ENCODE data around the gene TMTC2.

TMTC2 gene

GRCh38 chr12:82675246-82675645 lies 11.5 kb upstream of the TMTC2 start:
- no peak overlapping the region for H3K27ac ChIP-seq
- H3K4me3 ChIP-seq: no peak overlapping the region
- no peak for DNase-seq (ENCODE audit: low spot score)
- TF ChIP-seq CTCF (IDR thresholded peaks at IDR 0.05): no peak

GRCh38 chr12:82682326-82682725 lies 4.4 kb upstream of the TMTC2 start:
- no peak overlapping the region for H3K27ac ChIP-seq
- no peak for DNase-seq (ENCODE audit: low spot score)
- TF ChIP-seq CTCF (IDR thresholded peaks at IDR 0.05): no peak
- no peak overlapping the region for H3K4me3 ChIP-seq

- DNase-seq (ENCODE audit: low spot score): no peak
- no peak overlapping the region for H3K4me3 ChIP-seq
- H3K27ac ChIP-seq: no peak overlapping the region
- no peak for TF ChIP-seq CTCF (IDR thresholded peaks at IDR 0.05)
Measured at GRCh38 chr12:82682851-82683261, 3.9 kb upstream of the TMTC2 start.

GRCh38 chr12:82685790-82686167 lies 927 bp upstream of the TMTC2 start:
- peak overlapping the region; percentile 96 for H3K4me3 ChIP-seq
- peak; percentile 70 for TF ChIP-seq CTCF (IDR thresholded peaks at IDR 0.05)
- peak overlapping the region; percentile 69 to 93 for H3K27ac ChIP-seq
- DNase-seq (ENCODE audit: low spot score): peak; percentile 93

- peak overlapping the region; percentile 96 for H3K4me3 ChIP-seq
- TF ChIP-seq CTCF (IDR thresholded peaks at IDR 0.05): no peak
- DNase-seq (ENCODE audit: low spot score): peak; percentile 83
- peak overlapping the region; percentile 69 to 93 for H3K27ac ChIP-seq
Measured at GRCh38 chr12:82687021-82688011, 610 bp downstream of the TMTC2 start.

GRCh38 chr12:82688035-82688501 lies 1.4 kb downstream of the TMTC2 start:
- DNase-seq (ENCODE audit: low spot score): no peak
- no peak for TF ChIP-seq CTCF (IDR thresholded peaks at IDR 0.05)
- Histone ChIP-seq H3K4me3 (peak overlapping the region; percentile 96), H3K27ac (no peak overlapping the region)

- Histone ChIP-seq H3K27ac (no peak overlapping the region), H3K4me3 (peak overlapping the region; percentile 96)
- DNase-seq (ENCODE audit: low spot score): no peak
- no peak for TF ChIP-seq CTCF (IDR thresholded peaks at IDR 0.05)
Measured at GRCh38 chr12:82688596-82688995, 1.9 kb downstream of the TMTC2 start.

All from coronary artery (tissue), 2 donors.